SU-DHL-6 (cell line): ENCODE results near the gene TUBB3.
"Not testable (repeated sequence)": the region's sequence is repeated elsewhere in the genome, so short reads cannot be mapped to it uniquely, and the experiment has no call there.

Experiments
- H2AFZ ChIP-seq: fragments of 200-600 bp; sonication (generic); 2 replicates; pipeline ENCODE4 v1.6.1; 2014; ENCODE audit warnings: low read depth, mild to moderate bottlenecking, moderate library complexity, mixed read lengths, antibody characterized with exemption, low read length; ENCODE audit not compliant: severe bottlenecking
- H3F3A ChIP-seq: fragments of 200-600 bp; shearing (Covaris generic); 2 replicates; pipeline ENCODE4 v1.6.0; 2016; ENCODE audit warnings: antibody characterized with exemption, mild to moderate bottlenecking; ENCODE audit not compliant: insufficient read depth
- H3K27ac ChIP-seq: fragments of 200-600 bp; sonication (generic); 2 replicates; pipeline ENCODE4 v1.5.1; 2016; ENCODE audit warnings: low read depth, mild to moderate bottlenecking, low read length, moderate library complexity, mixed read lengths
- H3K27me3 ChIP-seq: fragments of 200-600 bp; sonication (generic), shearing (Covaris generic); 2 replicates; pipeline ENCODE4 v1.6.0; 2014; ENCODE audit warnings: mild to moderate bottlenecking, low read length
- H3K36me3 ChIP-seq: fragments of 200-600 bp; sonication (generic); 2 replicates; pipeline ENCODE4 v1.6.1; 2014; ENCODE audit warnings: mild to moderate bottlenecking, low read length, mixed read lengths
- H3K4me2 ChIP-seq: fragments of 300-600, 200-600 bp; shearing (Covaris generic), sonication (generic); 2 replicates; pipeline ENCODE4 v1.6.0; 2014; ENCODE audit warnings: low read length, low read depth, mild to moderate bottlenecking; ENCODE audit not compliant: poor library complexity, severe bottlenecking
- H3K4me3 ChIP-seq: fragments of 200-600 bp; sonication (generic); 2 replicates; pipeline ENCODE4 v1.5.1; 2014; ENCODE audit warnings: antibody characterized with exemption, low read length, mild to moderate bottlenecking, mixed read lengths; ENCODE audit not compliant: insufficient read depth, poor library complexity, severe bottlenecking
- H3K79me2 ChIP-seq: fragments of 200-600 bp; sonication (generic); 2 replicates; pipeline ENCODE4 v1.6.1; 2014; ENCODE audit warnings: mild to moderate bottlenecking, low read length, moderate library complexity; ENCODE audit not compliant: insufficient read depth
- H3K9ac ChIP-seq: fragments of 200-600 bp; sonication (generic); 2 replicates; pipeline ENCODE4 v1.7.0; 2014; ENCODE audit warnings: mild to moderate bottlenecking, low read length
- H3K9me2 ChIP-seq: fragments of 200-600 bp; sonication (generic); replicated peaks from 2 replicates; pipeline ENCODE4 v1.6.1; 2014; ENCODE audit warnings: low read length; ENCODE audit not compliant: insufficient read depth
- H3K9me3 ChIP-seq: fragments of 200-600 bp; sonication (generic); 2 replicates; pipeline ENCODE4 v1.6.1; 2014; ENCODE audit warnings: low read length, mixed read lengths; ENCODE audit not compliant: insufficient read depth
- H4K20me1 ChIP-seq: fragments of 200-600 bp; sonication (generic); 2 replicates; pipeline ENCODE4 v1.6.1; 2014; ENCODE audit warnings: low read depth, mild to moderate bottlenecking, antibody characterized with exemption, low read length, moderate library complexity, mixed read lengths
- CTCF ChIP-seq: fragments of 200-600 bp; sonication (generic); IDR thresholded peaks from one replicate; pipeline ENCODE4 v1.5.1; 2017; ENCODE audit warnings: antibody characterized with exemption, mild to moderate bottlenecking, low read length, moderate library complexity; ENCODE audit not compliant: insufficient read depth, poor library complexity, severe bottlenecking
- EZH2phosphoT487 ChIP-seq: fragments of 200-600 bp; sonication (generic), shearing (Covaris generic); conservative IDR thresholded peaks from 2 replicates; pipeline ENCODE4 v1.6.1; 2018; ENCODE audit warnings: mild to moderate bottlenecking, antibody characterized with exemption, low read length, moderate library complexity, mixed read lengths

TUBB3 gene

GRCh38 chr16:89913408-89914387 lies 9.4 kb upstream of the TUBB3 start:
- H3K79me2 ChIP-seq = no peaks in the 10 kb centered on the region
- H3F3A ChIP-seq = peaks cover 11% of the 10 kb centered on the region
- H3K4me3 ChIP-seq = no peak overlapping the region
- no peaks in the 10 kb centered on the region for H3K9me2 ChIP-seq
- no peaks in the 10 kb centered on the region for H3K9me3 ChIP-seq
- no peak overlapping the region for H3K9ac ChIP-seq
- no peaks in the 10 kb centered on the region for H3K36me3 ChIP-seq
- no peaks in the 10 kb centered on the region for H4K20me1 ChIP-seq
- no peaks in the 10 kb centered on the region for H3K27me3 ChIP-seq
- no peak overlapping the region for H3K27ac ChIP-seq
- no peak overlapping the region for H3K4me2 ChIP-seq
- H2AFZ ChIP-seq = no peak overlapping the region
- TF ChIP-seq CTCF (no peak), EZH2phosphoT487 (no peak)

GRCh38 chr16:89914642-89915285 lies 8.4 kb upstream of the TUBB3 start:
- not testable (repeated sequence) for H3K4me3 ChIP-seq, H3K9ac ChIP-seq, H3K27me3 ChIP-seq, H3K4me2 ChIP-seq, H3K36me3 ChIP-seq, H3K27ac ChIP-seq, H3K9me3 ChIP-seq, H3F3A ChIP-seq, H4K20me1 ChIP-seq, H3K9me2 ChIP-seq, H2AFZ ChIP-seq, H3K79me2 ChIP-seq

GRCh38 chr16:89915303-89916232 lies 7.6 kb upstream of the TUBB3 start:
- Histone ChIP-seq H3K36me3 (no peaks in the 10 kb centered on the region), H3K4me3 (no peak overlapping the region), H3K9ac (no peak overlapping the region), H3K9me2 (no peaks in the 10 kb centered on the region), H3K79me2 (no peaks in the 10 kb centered on the region), H3F3A (peaks cover 5% of the 10 kb centered on the region; the same call in 1 of the 2 replicates), H2AFZ (no peak overlapping the region), H3K27ac (no peak overlapping the region), H4K20me1 (no peaks in the 10 kb centered on the region), H3K27me3 (no peaks in the 10 kb centered on the region), H3K9me3 (no peaks in the 10 kb centered on the region), H3K4me2 (no peak overlapping the region)
- no peak for TF ChIP-seq CTCF
- no peak for TF ChIP-seq EZH2phosphoT487
